Dermis lymphatic vessel endothelial cell (primary cell): Measurements from ENCODE around the gene TECTB. TPM values are rescaled to one million over a fixed set of nuclear protein-coding genes. Genes with fewer than 3 reads are reported as not detected.

ENCODE experiments used
- total RNA-seq: library from RNA; depleted of rRNA; stranded (reverse); fragments of >200 nt; gene quantifications from 2 replicates; pipeline ENCODE4 v1.2.1, GENCODE V29; 2014

TECTB gene
- total RNA-seq = not detected in 2 replicates

DNA sequence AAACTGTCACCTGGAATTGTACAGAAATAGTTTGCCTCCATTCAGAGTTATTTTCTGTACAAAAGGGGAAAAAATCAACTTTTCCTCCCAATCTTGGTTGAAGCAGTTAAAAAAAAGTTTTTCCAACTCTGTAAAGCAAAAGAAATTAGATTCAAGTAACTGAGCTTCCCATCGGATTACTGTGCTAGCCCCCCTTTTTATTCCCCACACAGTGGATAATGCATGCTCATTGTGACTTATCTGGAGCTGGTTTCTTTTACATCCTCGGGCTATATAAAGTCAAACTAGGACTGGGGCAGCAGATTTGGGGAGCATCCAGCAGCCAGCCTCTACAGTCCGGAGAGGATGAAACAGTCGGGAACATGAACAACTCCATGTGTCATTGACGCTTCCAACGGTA lies at the start of gene TECTB:
Gene TECTB (plus strand): TSS at position 301 of the 400 bp plus-strand sequence. CDS start 335 bp downstream, outside the sequence.

Other genes starting within 250 kb of the TECTB start
- gene GPAM, start 99.6 kb upstream of the TECTB start, total RNA-seq = 3.4 and 7.8 TPM in 2 replicates
- 48.7 and 59.6 TPM in 2 replicates for gene ACSL5, start 90.7 kb downstream of the TECTB start, total RNA-seq
- 20.0 and 28.8 TPM in 2 replicates for gene ZDHHC6, start 163.5 kb downstream of the TECTB start, total RNA-seq
- 19.1 and 21.3 TPM in 2 replicates for gene VTI1A, start 163.8 kb downstream of the TECTB start, total RNA-seq